ENCODE measurements around the gene FGF9.

FGF9 gene

GRCh38 chr13:21688056-21688455 lies 17.2 kb downstream of the FGF9 start:
- Mint-ChIP-seq H3K27ac (no peak overlapping the region), H3K27me3 (peaks cover 3% of the 10 kb centered on the region), H3K4me1 (ENCODE audit: low read depth) (peaks cover 10% of the 10 kb centered on the region), H3K4me3 (no peak overlapping the region), H3K9me3 (ENCODE audit: low read depth) (no peaks in the 10 kb centered on the region), H3K36me3 (peaks cover 3% of the 10 kb centered on the region)

- Mint-ChIP-seq H3K4me3 (no peak overlapping the region), H3K9me3 (ENCODE audit: low read depth) (no peaks in the 10 kb centered on the region), H3K27ac (no peak overlapping the region), H3K4me1 (ENCODE audit: low read depth) (peaks cover 10% of the 10 kb centered on the region), H3K27me3 (peaks cover 3% of the 10 kb centered on the region), H3K36me3 (peaks cover 3% of the 10 kb centered on the region)
Measured at GRCh38 chr13:21689097-21689496, 18.2 kb downstream of the FGF9 start.

GRCh38 chr13:21690955-21691354 lies 20.1 kb downstream of the FGF9 start:
- Mint-ChIP-seq H3K27me3 (peaks cover 3% of the 10 kb centered on the region), H3K4me3 (no peak overlapping the region), H3K36me3 (peaks cover 3% of the 10 kb centered on the region), H3K9me3 (ENCODE audit: low read depth) (no peaks in the 10 kb centered on the region), H3K27ac (no peak overlapping the region), H3K4me1 (ENCODE audit: low read depth) (peaks cover 10% of the 10 kb centered on the region)

- Mint-ChIP-seq H3K27ac (no peak overlapping the region), H3K4me3 (no peak overlapping the region), H3K27me3 (peaks cover 3% of the 10 kb centered on the region), H3K9me3 (ENCODE audit: low read depth) (no peaks in the 10 kb centered on the region), H3K4me1 (ENCODE audit: low read depth) (peaks cover 7% of the 10 kb centered on the region), H3K36me3 (peaks cover 3% of the 10 kb centered on the region)
Measured at GRCh38 chr13:21691500-21691899, 20.6 kb downstream of the FGF9 start.

GRCh38 chr13:21691928-21692327 lies 21.1 kb downstream of the FGF9 start:
- peaks cover 3% of the 10 kb centered on the region for H3K36me3 Mint-ChIP-seq
- H3K4me1 Mint-ChIP-seq (ENCODE audit: low read depth): peaks cover 3% of the 10 kb centered on the region
- H3K4me3 Mint-ChIP-seq: no peak overlapping the region
- peaks cover 3% of the 10 kb centered on the region for H3K27me3 Mint-ChIP-seq
- no peaks in the 10 kb centered on the region for H3K9me3 Mint-ChIP-seq (ENCODE audit: low read depth)
- no peak overlapping the region for H3K27ac Mint-ChIP-seq

GRCh38 chr13:21694831-21695230 lies 24.0 kb downstream of the FGF9 start:
- Mint-ChIP-seq H3K36me3 (peaks cover 3% of the 10 kb centered on the region), H3K9me3 (ENCODE audit: low read depth) (no peaks in the 10 kb centered on the region), H3K4me3 (no peak overlapping the region), H3K27me3 (peaks cover 3% of the 10 kb centered on the region), H3K4me1 (ENCODE audit: low read depth) (no peaks in the 10 kb centered on the region), H3K27ac (no peak overlapping the region)

DNA sequence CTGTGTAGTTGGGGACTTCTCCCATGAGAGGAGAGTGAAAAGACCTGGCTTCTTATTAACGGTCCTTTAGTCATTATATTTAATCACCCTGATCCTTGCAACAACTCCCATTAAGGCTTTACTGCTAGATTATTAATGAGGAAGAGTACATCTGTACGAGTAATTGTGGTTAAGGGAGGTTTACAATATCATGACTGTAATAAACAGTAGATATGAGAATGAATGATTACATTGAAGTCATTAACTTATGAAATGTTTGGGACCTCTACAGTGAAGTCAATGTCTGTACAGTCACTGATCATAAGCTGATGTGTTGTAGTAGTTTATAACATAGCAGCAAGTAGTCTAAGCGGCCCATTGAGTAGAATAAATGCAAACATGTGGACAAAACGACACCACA lies 24.7 kb downstream of the FGF9 start:
- H3K36me3 Mint-ChIP-seq: no peaks in the 10 kb centered on the region
- H3K4me1 Mint-ChIP-seq (ENCODE audit: low read depth): no peaks in the 10 kb centered on the region
- no peak overlapping the region for H3K27ac Mint-ChIP-seq
- H3K4me3 Mint-ChIP-seq: no peak overlapping the region
- H3K9me3 Mint-ChIP-seq (ENCODE audit: low read depth): no peaks in the 10 kb centered on the region
- H3K27me3 Mint-ChIP-seq: no peaks in the 10 kb centered on the region

DNA sequence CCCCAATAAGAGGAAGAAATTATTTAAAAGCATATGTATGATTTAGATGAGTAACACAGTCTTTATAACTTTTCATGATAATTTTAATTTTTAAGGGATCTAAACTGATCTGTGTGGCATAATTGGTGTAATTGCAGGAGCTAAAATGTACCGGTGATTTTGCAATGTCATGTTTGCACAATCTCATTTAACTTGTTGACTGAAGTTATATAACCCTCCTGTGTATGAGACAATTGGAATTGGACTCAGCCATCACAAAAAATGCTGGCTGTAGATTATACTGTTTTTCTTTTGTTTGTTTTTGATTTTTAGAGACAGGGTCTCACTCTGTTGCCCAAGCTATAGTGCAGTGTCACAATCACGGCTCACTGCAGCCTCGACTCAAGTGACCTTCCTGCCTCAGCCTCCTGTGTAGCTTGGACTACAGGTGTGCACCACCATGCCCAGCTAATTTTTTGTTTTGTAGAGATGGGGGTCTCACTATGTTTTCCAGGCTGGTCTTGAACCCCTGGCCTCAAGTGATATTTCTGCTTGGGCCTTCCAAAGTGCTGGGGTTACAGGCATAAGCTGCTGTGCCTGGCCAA lies 26.1 kb downstream of the FGF9 start:
- H3K36me3 Mint-ChIP-seq: no peaks in the 10 kb centered on the region
- H3K27me3 Mint-ChIP-seq: no peaks in the 10 kb centered on the region
- H3K9me3 Mint-ChIP-seq (ENCODE audit: low read depth): no peaks in the 10 kb centered on the region
- H3K27ac Mint-ChIP-seq: no peak overlapping the region
- H3K4me3 Mint-ChIP-seq: no peak overlapping the region
- no peaks in the 10 kb centered on the region for H3K4me1 Mint-ChIP-seq (ENCODE audit: low read depth)

- Mint-ChIP-seq H3K27me3 (no peaks in the 10 kb centered on the region), H3K9me3 (ENCODE audit: low read depth) (no peaks in the 10 kb centered on the region), H3K4me3 (no peak overlapping the region), H3K27ac (no peak overlapping the region), H3K4me1 (ENCODE audit: low read depth) (no peaks in the 10 kb centered on the region), H3K36me3 (peaks cover 4% of the 10 kb centered on the region)
Measured at GRCh38 chr13:21698817-21699679, 28.2 kb downstream of the FGF9 start.

DNA sequence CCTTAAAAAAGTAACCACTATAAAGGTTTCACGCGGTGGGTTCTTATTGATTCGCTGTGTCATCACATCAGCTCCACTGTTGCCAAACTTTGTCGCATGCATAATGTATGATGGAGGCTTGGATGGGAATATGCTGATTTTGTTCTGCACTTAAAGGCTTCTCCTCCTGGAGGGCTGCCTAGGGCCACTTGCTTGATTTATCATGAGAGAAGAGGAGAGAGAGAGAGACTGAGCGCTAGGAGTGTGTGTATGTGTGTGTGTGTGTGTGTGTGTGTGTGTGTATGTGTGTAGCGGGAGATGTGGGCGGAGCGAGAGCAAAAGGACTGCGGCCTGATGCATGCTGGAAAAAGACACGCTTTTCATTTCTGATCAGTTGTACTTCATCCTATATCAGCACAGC lies 30.6 kb downstream of the FGF9 start:
- Mint-ChIP-seq H3K36me3 (peaks cover 4% of the 10 kb centered on the region), H3K27me3 (no peaks in the 10 kb centered on the region), H3K4me1 (ENCODE audit: low read depth) (no peaks in the 10 kb centered on the region), H3K9me3 (ENCODE audit: low read depth) (no peaks in the 10 kb centered on the region), H3K27ac (no peak overlapping the region), H3K4me3 (no peak overlapping the region)

DNA sequence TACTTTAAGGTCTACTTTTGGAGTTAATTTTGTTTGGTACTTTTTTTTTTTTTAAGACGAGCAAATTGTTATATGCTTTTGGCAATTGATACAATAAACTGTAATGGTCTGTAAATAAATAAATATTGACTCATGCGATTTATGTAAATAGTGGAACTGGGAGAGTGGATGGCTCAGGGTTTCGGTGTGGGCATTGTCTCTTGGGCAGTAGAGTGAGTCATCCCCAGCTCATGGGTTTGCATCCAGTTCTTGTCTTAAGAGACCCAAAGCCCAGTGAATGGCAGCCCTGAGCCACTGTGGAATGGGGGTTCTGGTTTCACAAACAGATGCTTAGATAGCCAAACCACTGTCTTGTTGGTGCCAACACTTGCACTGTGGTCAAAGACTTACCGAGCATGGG lies 33.0 kb downstream of the FGF9 start:
- no peak overlapping the region for H3K4me3 Mint-ChIP-seq
- H3K4me1 Mint-ChIP-seq (ENCODE audit: low read depth): no peaks in the 10 kb centered on the region
- peaks cover 4% of the 10 kb centered on the region for H3K36me3 Mint-ChIP-seq
- H3K27ac Mint-ChIP-seq: no peak overlapping the region
- H3K27me3 Mint-ChIP-seq: no peaks in the 10 kb centered on the region
- H3K9me3 Mint-ChIP-seq (ENCODE audit: low read depth): no peaks in the 10 kb centered on the region

DNA sequence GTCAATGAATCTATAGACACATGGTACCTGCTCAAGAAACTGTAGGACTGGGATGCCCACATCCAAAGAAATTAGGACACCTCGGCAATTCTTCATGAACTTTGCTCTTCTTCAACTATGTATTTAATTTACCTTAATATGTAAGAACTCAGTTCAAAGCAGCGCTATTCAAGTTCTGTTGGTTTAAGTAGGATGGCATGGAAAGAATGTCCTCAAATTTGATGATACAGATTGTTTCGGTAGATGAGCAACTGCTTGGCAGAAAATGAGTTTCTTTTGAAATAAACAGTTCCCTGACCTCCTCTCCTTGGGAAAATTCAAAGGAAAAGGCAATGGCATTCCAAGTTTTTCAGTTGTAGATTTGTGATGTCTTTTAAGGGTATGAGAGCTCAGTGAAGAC lies 36.7 kb downstream of the FGF9 start:
- Mint-ChIP-seq H3K9me3 (ENCODE audit: low read depth) (peaks cover 9% of the 10 kb centered on the region), H3K36me3 (peaks cover 6% of the 10 kb centered on the region), H3K27me3 (peaks cover 8% of the 10 kb centered on the region), H3K27ac (no peak overlapping the region), H3K4me3 (no peak overlapping the region), H3K4me1 (ENCODE audit: low read depth) (no peaks in the 10 kb centered on the region)

- Mint-ChIP-seq H3K4me3 (no peak overlapping the region), H3K36me3 (peaks cover 6% of the 10 kb centered on the region), H3K9me3 (ENCODE audit: low read depth) (peaks cover 9% of the 10 kb centered on the region), H3K27ac (no peak overlapping the region), H3K4me1 (ENCODE audit: low read depth) (no peaks in the 10 kb centered on the region), H3K27me3 (peaks cover 8% of the 10 kb centered on the region)
Measured at GRCh38 chr13:21709697-21710096, 38.8 kb downstream of the FGF9 start.

DNA sequence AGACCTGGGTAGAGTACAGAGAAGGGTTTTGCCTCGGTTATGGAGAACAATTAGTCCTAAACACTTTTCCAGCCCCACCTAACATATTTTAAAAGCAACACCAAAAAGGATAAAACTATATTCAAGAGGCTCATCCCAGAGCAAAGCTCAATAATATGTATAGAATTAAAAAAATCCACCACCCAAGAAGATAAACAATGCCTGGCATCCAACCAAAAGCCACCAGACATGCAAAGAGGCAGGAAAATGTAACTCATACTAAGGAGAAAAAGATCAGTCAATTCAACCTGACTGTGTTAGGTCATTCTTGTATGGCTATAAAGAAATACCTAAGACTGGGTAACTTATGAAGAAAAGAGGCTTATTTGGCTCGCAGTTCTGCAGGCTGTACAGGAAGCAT lies 39.3 kb downstream of the FGF9 start:
- Mint-ChIP-seq H3K27ac (no peak overlapping the region), H3K36me3 (peaks cover 6% of the 10 kb centered on the region), H3K4me3 (no peak overlapping the region), H3K27me3 (peaks cover 8% of the 10 kb centered on the region), H3K9me3 (ENCODE audit: low read depth) (peaks cover 9% of the 10 kb centered on the region), H3K4me1 (ENCODE audit: low read depth) (no peaks in the 10 kb centered on the region)

- Mint-ChIP-seq H3K36me3 (no peaks in the 10 kb centered on the region), H3K9me3 (ENCODE audit: low read depth) (no peaks in the 10 kb centered on the region), H3K4me3 (no peak overlapping the region), H3K4me1 (ENCODE audit: low read depth) (no peaks in the 10 kb centered on the region), H3K27ac (no peak overlapping the region), H3K27me3 (peaks cover 21% of the 10 kb centered on the region)
Measured at GRCh38 chr13:21717817-21718216, 46.9 kb downstream of the FGF9 start.

DNA sequence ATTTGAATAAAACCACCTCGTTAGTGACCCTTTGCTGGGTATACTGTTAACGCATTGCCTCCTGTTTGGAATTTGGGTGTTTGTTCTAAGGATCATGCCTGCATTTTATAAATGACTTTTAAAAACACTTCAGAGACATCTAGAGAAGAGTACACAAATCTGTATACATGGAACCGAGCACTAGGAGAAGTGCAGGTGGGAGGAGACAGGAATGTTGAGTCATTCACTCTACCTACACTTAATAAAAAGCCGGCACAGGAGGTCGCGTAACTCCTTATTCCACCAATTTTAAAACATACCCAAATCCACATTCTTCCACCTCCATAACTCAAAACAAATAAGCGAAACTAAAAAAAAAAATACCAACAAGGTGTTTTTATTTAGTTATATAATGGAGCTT lies 48.6 kb downstream of the FGF9 start:
- no peak overlapping the region for H3K27ac Mint-ChIP-seq
- no peaks in the 10 kb centered on the region for H3K9me3 Mint-ChIP-seq (ENCODE audit: low read depth)
- H3K27me3 Mint-ChIP-seq: peaks cover 31% of the 10 kb centered on the region
- H3K4me1 Mint-ChIP-seq (ENCODE audit: low read depth): no peaks in the 10 kb centered on the region
- H3K4me3 Mint-ChIP-seq: no peak overlapping the region
- H3K36me3 Mint-ChIP-seq: no peaks in the 10 kb centered on the region

Measured in activated naive CD8-positive, alpha-beta T cell (primary cell).